ENCODE measurements around the gene PRKCE.

DNA sequence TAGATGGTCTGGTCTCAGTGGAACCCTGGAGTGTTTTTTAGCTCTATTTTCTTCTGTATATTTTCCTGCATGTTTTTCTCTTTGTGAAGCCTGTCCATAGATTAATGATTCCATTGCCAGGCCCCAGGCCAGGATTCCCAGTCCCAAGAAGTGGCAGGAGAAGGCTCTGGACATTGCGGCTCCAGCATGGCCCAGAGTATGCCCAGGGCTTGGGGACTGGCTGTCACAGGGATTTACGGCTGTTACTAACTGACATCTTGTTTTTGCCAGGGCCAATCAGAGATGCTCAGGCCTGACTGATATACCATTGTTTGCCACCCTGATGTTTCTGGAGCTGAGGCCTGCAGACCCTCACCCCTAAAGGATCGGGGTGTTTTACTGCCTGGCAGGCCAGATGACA lies 59.0 kb downstream of the PRKCE start:
- no peak for TF ChIP-seq CTCF (conservative IDR thresholded peaks at IDR 0.05 in 1 of 2, IDR thresholded peaks at IDR 0.05 in 1 of 2; ENCODE audit: extremely low read depth in 1 of 2, insufficient read depth in 1 of 2, low read depth in 1 of 2, low read length in 2 of 2)
- no peak for TF ChIP-seq EZH2 (IDR thresholded peaks at IDR 0.05; ENCODE audit: borderline replicate concordance, low read length)

All from mammary epithelial cell (primary cell).